ENCODE results near the gene TDRD7. TPM values are rescaled to one million over a fixed set of nuclear protein-coding genes. Genes with fewer than 3 reads are reported as not detected.

TDRD7 gene
- total and polyA plus RNA-seq, 2 of the 13 experiments (the other 11 are each of a cell fraction or from before 2014, with no cell fraction given) = 9.8 to 15.5 TPM

DNA sequence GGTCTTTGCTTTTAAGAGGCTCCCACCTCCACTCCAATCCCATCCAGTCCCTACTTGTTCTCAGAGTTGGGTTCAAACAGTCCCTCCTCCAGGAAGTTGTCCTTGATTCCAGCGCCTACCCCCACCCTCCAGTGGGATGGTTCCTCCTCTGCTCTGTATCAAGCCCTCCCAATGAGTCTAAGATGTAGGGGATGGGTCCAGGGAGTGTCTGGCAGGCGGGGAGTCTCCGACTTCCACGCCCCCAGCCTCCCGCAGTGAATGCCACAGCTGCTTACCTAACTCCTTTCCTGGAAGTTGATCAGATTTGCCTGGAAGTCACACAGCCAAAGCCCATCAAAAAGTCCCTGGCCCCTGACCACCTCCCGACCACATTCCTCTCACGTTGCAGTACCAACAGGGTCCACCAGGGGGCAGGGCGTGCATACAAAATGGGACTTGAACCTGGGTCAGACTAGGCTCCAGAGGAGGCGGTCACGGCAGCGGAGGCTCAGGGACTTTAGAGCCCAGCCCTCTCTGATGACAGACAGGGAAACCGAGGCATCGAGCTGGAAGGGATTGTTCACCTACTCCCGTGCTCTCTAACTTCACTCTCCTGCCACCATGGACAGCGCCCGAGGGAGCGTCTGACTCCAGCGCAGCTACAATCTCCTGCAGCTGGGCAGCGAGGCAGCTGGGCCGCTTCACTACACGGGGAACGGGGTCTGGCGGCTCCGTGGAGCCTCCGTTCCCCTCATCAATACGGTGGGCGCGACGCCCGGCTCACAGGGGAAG, 25.0 kb upstream of the TDRD7 start (continued):
- TF ChIP-seq, protein P1, sequence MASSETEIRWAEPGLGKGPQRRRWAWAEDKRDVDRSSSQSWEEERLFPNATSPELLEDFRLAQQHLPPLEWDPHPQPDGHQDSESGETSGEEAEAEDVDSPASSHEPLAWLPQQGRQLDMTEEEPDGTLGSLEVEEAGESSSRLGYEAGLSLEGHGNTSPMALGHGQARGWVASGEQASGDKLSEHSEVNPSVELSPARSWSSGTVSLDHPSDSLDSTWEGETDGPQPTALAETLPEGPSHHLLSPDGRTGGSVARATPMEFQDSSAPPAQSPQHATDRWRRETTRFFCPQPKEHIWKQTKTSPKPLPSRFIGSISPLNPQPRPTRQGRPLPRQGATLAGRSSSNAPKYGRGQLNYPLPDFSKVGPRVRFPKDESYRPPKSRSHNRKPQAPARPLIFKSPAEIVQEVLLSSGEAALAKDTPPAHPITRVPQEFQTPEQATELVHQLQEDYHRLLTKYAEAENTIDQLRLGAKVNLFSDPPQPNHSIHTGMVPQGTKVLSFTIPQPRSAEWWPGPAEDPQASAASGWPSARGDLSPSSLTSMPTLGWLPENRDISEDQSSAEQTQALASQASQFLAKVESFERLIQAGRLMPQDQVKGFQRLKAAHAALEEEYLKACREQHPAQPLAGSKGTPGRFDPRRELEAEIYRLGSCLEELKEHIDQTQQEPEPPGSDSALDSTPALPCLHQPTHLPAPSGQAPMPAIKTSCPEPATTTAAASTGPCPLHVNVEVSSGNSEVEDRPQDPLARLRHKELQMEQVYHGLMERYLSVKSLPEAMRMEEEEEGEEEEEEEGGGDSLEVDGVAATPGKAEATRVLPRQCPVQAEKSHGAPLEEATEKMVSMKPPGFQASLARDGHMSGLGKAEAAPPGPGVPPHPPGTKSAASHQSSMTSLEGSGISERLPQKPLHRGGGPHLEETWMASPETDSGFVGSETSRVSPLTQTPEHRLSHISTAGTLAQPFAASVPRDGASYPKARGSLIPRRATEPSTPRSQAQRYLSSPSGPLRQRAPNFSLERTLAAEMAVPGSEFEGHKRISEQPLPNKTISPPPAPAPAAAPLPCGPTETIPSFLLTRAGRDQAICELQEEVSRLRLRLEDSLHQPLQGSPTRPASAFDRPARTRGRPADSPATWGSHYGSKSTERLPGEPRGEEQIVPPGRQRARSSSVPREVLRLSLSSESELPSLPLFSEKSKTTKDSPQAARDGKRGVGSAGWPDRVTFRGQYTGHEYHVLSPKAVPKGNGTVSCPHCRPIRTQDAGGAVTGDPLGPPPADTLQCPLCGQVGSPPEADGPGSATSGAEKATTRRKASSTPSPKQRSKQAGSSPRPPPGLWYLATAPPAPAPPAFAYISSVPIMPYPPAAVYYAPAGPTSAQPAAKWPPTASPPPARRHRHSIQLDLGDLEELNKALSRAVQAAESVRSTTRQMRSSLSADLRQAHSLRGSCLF (CRISPR knock-in tag; IDR thresholded peaks at IDR 0.05; ENCODE audit: borderline replicate concordance) = no peak
- TF ChIP-seq CHD2 (IDR thresholded peaks at IDR 0.05; ENCODE audit: low read depth, low read length) = no peak
- no peak for TF ChIP-seq HOXA7 (CRISPR knock-in tag; IDR thresholded peaks at IDR 0.05)
- TF ChIP-seq SMAD3 (CRISPR knock-in tag; IDR thresholded peaks at IDR 0.05) = no peak
- TF ChIP-seq, protein P2, sequence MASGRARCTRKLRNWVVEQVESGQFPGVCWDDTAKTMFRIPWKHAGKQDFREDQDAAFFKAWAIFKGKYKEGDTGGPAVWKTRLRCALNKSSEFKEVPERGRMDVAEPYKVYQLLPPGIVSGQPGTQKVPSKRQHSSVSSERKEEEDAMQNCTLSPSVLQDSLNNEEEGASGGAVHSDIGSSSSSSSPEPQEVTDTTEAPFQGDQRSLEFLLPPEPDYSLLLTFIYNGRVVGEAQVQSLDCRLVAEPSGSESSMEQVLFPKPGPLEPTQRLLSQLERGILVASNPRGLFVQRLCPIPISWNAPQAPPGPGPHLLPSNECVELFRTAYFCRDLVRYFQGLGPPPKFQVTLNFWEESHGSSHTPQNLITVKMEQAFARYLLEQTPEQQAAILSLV (CRISPR knock-in tag; IDR thresholded peaks at IDR 0.05; ENCODE audit: borderline replicate concordance) = peak; percentile 12; the same call in 1 of the 2 replicates
- peak; percentile 46; the same call in 1 of the 2 replicates for TF ChIP-seq ZNF205 (CRISPR knock-in tag; IDR thresholded peaks at IDR 0.05)
- TF ChIP-seq POLR2G (IDR thresholded peaks at IDR 0.05; ENCODE audit: low read depth, low read length) = no peak
- TF ChIP-seq, protein P3, sequence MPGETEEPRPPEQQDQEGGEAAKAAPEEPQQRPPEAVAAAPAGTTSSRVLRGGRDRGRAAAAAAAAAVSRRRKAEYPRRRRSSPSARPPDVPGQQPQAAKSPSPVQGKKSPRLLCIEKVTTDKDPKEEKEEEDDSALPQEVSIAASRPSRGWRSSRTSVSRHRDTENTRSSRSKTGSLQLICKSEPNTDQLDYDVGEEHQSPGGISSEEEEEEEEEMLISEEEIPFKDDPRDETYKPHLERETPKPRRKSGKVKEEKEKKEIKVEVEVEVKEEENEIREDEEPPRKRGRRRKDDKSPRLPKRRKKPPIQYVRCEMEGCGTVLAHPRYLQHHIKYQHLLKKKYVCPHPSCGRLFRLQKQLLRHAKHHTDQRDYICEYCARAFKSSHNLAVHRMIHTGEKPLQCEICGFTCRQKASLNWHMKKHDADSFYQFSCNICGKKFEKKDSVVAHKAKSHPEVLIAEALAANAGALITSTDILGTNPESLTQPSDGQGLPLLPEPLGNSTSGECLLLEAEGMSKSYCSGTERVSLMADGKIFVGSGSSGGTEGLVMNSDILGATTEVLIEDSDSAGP (CRISPR knock-in tag; IDR thresholded peaks at IDR 0.05; ENCODE audit: borderline replicate concordance) = peak; percentile 43
- TF ChIP-seq GTF3A (CRISPR knock-in tag; conservative IDR thresholded peaks at IDR 0.05) = no peak
- no peak for TF ChIP-seq MAFG (CRISPR knock-in tag; IDR thresholded peaks at IDR 0.05)
- no peak for TF ChIP-seq ARNTL (CRISPR knock-in tag; IDR thresholded peaks at IDR 0.05)
- no peak for TF ChIP-seq ZFP62 (CRISPR knock-in tag; IDR thresholded peaks at IDR 0.05)
- no peak for TF ChIP-seq PCBP2 (optimal IDR thresholded peaks at IDR 0.05; ENCODE audit: low read depth, low read length, poor library complexity, severe bottlenecking)
- TF ChIP-seq ZNF251 (CRISPR knock-in tag; IDR thresholded peaks at IDR 0.05) = no peak
- TF ChIP-seq HOXD1 (CRISPR knock-in tag; IDR thresholded peaks at IDR 0.05) = peak; percentile 69
- no peak for TF ChIP-seq RFX5 (IDR thresholded peaks at IDR 0.05; ENCODE audit: low read depth, low read length)

Measured in HepG2 (cell line).